Endodermal cell (in vitro differentiated cells): ENCODE measurements around the gene PANX2. TPM values are rescaled to one million over a fixed set of nuclear protein-coding genes. Genes with fewer than 3 reads are reported as not detected.

Source experiments
- DNase-seq: peaks from one replicate; pipeline ENCODE4 v3.0.0-alpha.2; 2017
- H3K27ac ChIP-seq: 2 replicates; pipeline ENCODE4 v1.5.1; 2013; ENCODE audit warnings: mild to moderate bottlenecking, low read depth, low read length, moderate library complexity
- H3K27me3 ChIP-seq: 2 replicates; pipeline ENCODE4 v1.6.1; 2013; ENCODE audit warnings: mild to moderate bottlenecking, low read length, moderate library complexity; ENCODE audit not compliant: insufficient read depth, control insufficient read depth, poor library complexity, severe bottlenecking
- H3K36me3 ChIP-seq: 2 replicates; pipeline ENCODE4 v1.7.0; 2013; ENCODE audit warnings: mild to moderate bottlenecking, low read length, moderate library complexity; ENCODE audit not compliant: control insufficient read depth, insufficient read depth
- H3K4me1 ChIP-seq: one replicate; pipeline ENCODE4 v1.7.0; 2013; ENCODE audit warnings: low read length; ENCODE audit not compliant: control insufficient read depth, insufficient read depth
- H3K4me3 ChIP-seq: 2 replicates; pipeline ENCODE4 v1.5.1; 2013; ENCODE audit warnings: mild to moderate bottlenecking, low read length, moderate library complexity
- H3K9ac ChIP-seq: 2 replicates; pipeline ENCODE4 v1.6.1; 2013; ENCODE audit warnings: mild to moderate bottlenecking, low read length, moderate library complexity; ENCODE audit not compliant: poor library complexity, severe bottlenecking; ENCODE audit errors: extremely low read depth
- H3K9me3 ChIP-seq: 2 replicates; pipeline ENCODE4 v1.6.1; 2013; ENCODE audit warnings: mild to moderate bottlenecking, low read length, moderate library complexity; ENCODE audit not compliant: control insufficient read depth
- H3K27ac Mint-ChIP-seq: 2 replicates; pipeline ENCODE4 v1.8.0; 2020; ENCODE audit warnings: mixed read lengths
- H3K27me3 Mint-ChIP-seq: 2 replicates; pipeline ENCODE4 v1.8.0; 2021; ENCODE audit warnings: mild to moderate bottlenecking, mixed read lengths; ENCODE audit not compliant: insufficient read depth
- H3K36me3 Mint-ChIP-seq: 2 replicates; pipeline ENCODE4 v1.8.0; 2020; ENCODE audit warnings: low read depth, mixed read lengths
- H3K4me1 Mint-ChIP-seq: 2 replicates; pipeline ENCODE4 v1.8.0; 2020; ENCODE audit warnings: mixed read lengths
- H3K4me3 Mint-ChIP-seq: 2 replicates; pipeline ENCODE4 v1.8.0; 2020; ENCODE audit warnings: mild to moderate bottlenecking, moderate library complexity, mixed read lengths
- H3K9me3 Mint-ChIP-seq: 2 replicates; pipeline ENCODE4 v1.8.0; 2020; ENCODE audit warnings: mild to moderate bottlenecking, mixed read lengths
- WGBS, 2 experiments: methylation state at CpG; one replicate each; pipeline versions ENCODE4 v1.1.5 to v1.1.7; 2013; ENCODE audit warnings: missing lambda C conversion rate in 2 of 2, mixed read lengths in 1 of 2; ENCODE audit not compliant: insufficient coverage in 1 of 2, insufficient read length in 1 of 2; 5-methylcytosine and 5-hydroxymethylcytosine counted together
- total RNA-seq, 2 donors: library from RNA; stranded (reverse); fragmentation: NEBNext Ultra II Directional in 1 of 2; extraction: Animal tissue kit (Norgen Biotek cat#: 25700) in 1 of 2; gene quantifications; 2 replicates in 1 of 2; 3 replicates in 1 of 2; pipeline ENCODE4 v1.2.1, GENCODE V29; 2021
- TF ChIP-seq, protein P1 (sequence below): fragments of 200-600 bp; sonication (generic); conservative IDR thresholded peaks from 2 replicates; pipeline ENCODE4 v1.5.0; 2021; ENCODE audit warnings: antibody characterized with exemption, mild to moderate bottlenecking

Gene PANX2
- total RNA-seq, 2 donors from 2014 or later = 8.8 to 11.2 TPM

DNA sequence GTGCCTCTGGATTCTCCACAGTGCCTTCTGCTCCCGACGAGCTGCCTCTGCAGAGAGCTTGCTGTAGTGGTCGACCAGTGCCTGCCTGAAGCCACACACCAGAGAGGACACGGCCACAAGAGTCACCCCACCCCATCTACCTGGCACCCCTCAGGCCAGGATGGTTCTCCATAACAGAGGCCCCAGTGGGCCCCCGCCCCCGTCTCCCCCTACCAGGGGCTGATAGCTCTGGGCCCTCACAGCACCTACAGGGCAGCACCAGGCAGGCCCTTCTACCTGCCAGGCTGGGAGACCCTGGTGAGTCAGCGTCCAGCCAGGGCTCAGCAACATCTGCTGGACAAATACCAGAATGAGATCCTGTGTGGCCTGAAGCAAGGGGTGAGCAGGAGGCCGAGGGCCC, 52.0 kb downstream of the PANX2 start:
- peaks cover 30% of the 10 kb centered on the region for H3K36me3 ChIP-seq
- H3K27ac ChIP-seq = no peak overlapping the region
- TF ChIP-seq, protein P1, sequence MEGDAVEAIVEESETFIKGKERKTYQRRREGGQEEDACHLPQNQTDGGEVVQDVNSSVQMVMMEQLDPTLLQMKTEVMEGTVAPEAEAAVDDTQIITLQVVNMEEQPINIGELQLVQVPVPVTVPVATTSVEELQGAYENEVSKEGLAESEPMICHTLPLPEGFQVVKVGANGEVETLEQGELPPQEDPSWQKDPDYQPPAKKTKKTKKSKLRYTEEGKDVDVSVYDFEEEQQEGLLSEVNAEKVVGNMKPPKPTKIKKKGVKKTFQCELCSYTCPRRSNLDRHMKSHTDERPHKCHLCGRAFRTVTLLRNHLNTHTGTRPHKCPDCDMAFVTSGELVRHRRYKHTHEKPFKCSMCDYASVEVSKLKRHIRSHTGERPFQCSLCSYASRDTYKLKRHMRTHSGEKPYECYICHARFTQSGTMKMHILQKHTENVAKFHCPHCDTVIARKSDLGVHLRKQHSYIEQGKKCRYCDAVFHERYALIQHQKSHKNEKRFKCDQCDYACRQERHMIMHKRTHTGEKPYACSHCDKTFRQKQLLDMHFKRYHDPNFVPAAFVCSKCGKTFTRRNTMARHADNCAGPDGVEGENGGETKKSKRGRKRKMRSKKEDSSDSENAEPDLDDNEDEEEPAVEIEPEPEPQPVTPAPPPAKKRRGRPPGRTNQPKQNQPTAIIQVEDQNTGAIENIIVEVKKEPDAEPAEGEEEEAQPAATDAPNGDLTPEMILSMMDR = no peak
- Mint-ChIP-seq H3K9me3 (no peaks in the 10 kb centered on the region), H3K27ac (no peak overlapping the region), H3K36me3 (peaks cover 65% of the 10 kb centered on the region), H3K27me3 (no peaks in the 10 kb centered on the region), H3K4me3 (no peak overlapping the region), H3K4me1 (no peaks in the 10 kb centered on the region)
- H3K4me1 ChIP-seq = no peaks in the 10 kb centered on the region
- no peaks in the 10 kb centered on the region for H3K27me3 ChIP-seq
- no peak overlapping the region for H3K9ac ChIP-seq
- no peak overlapping the region for H3K4me3 ChIP-seq
- 89 to 100% methylated on average over 3 to 8 of the region's 8 CpGs for WGBS, 2 experiments
- DNase-seq = peak; percentile 22
- H3K9me3 ChIP-seq = no peaks in the 10 kb centered on the region

DNA sequence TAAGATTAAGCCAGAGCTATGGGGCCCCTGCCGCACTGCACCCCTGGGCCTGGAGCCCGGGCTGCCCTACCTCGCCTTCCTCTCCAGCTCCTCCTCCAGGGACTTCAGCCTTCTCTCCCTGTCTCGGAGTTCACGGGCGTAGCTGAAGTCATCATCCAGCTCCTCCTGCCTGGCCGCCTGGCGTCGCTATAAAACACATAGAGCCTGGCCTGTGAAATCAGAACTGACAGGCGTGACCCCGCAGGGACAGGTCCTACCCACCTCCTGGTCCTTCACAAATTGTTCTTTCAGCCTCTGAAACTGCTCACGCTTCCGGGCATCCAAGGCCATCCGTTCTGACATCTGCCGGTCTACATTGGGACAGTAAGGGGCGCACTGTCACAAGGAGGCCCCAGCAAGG, 53.5 kb downstream of the PANX2 start:
- Mint-ChIP-seq H3K36me3 (peaks cover 52% of the 10 kb centered on the region), H3K9me3 (no peaks in the 10 kb centered on the region), H3K4me1 (no peaks in the 10 kb centered on the region), H3K4me3 (no peak overlapping the region), H3K27ac (no peak overlapping the region), H3K27me3 (no peaks in the 10 kb centered on the region)
- Histone ChIP-seq H3K27ac (no peak overlapping the region), H3K9me3 (no peaks in the 10 kb centered on the region), H3K36me3 (peaks cover 25% of the 10 kb centered on the region), H3K9ac (no peak overlapping the region), H3K4me3 (no peak overlapping the region), H3K27me3 (no peaks in the 10 kb centered on the region), H3K4me1 (no peaks in the 10 kb centered on the region)
- TF ChIP-seq, protein P1 = no peak
- DNase-seq = no peak
- WGBS, 2 experiments = 95 to 97% methylated on average over 14 to 16 of the region's 16 CpGs

DNA sequence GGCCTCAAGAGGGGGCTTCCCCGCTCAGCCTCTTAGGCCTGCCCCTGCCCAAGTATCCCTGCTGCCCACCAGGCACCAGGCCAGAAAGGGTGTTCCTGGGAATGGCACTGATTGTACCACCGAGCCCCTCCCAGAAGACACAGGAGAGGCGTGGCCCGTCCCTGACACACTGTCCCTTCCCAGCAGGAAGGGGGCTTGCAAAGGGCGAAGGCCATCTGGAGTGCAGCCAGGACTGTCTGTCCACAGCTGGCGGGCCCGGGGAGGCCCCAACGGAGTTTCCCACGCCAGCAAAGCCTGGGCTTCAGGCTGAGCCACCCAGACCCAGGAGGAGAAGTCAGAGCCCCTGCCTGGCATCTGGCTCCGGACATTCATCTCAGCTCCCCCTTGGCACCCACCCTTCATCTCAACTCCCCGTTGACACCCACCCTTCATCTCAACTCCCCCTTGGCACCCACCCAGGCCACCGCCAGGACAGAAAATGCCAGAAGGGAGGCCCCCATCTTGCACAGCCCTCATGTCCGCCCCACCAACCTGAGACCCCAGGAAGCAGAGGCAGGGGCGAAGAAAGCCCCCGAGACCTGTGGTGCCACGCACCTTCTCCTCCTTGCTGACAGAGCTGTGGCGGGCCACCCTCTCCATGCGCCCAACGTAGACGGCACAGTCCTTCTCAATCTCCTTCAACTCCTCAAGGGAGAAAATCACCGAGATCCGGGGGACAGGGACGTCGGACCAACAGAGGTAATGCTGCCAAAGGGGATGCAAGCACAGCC, 54.9 kb downstream of the PANX2 start:
- Histone ChIP-seq H3K4me3 (no peak overlapping the region), H3K27me3 (no peaks in the 10 kb centered on the region), H3K4me1 (no peaks in the 10 kb centered on the region), H3K27ac (no peak overlapping the region), H3K9me3 (no peaks in the 10 kb centered on the region), H3K9ac (no peak overlapping the region), H3K36me3 (peaks cover 16% of the 10 kb centered on the region)
- no peak for DNase-seq
- WGBS, 2 experiments = 91 to 98% methylated on average over 13 to 24 of the region's 24 CpGs
- H3K27ac Mint-ChIP-seq = no peak overlapping the region
- TF ChIP-seq, protein P1 = no peak
- H3K9me3 Mint-ChIP-seq = no peaks in the 10 kb centered on the region
- no peak overlapping the region for H3K4me3 Mint-ChIP-seq
- no peaks in the 10 kb centered on the region for H3K4me1 Mint-ChIP-seq
- H3K36me3 Mint-ChIP-seq = peaks cover 49% of the 10 kb centered on the region
- H3K27me3 Mint-ChIP-seq = no peaks in the 10 kb centered on the region
